Jurkat, Clone E6-1 (cell line): Measurements from ENCODE around the gene ACBD4.

Experiments used
- DNase-seq: peaks from one replicate; pipeline ENCODE4 v3.0.0-alpha.2; 2011; ENCODE audit warnings: low read depth, low spot score
- H3K4me3 ChIP-seq: 2 replicates; pipeline ENCODE4 v1.5.1; 2011; ENCODE audit warnings: mild to moderate bottlenecking, low read length, control low read depth, moderate library complexity

The ACBD4 gene

GRCh38 chr17:45103269-45103795 lies 32.2 kb upstream of the ACBD4 start:
- no peak overlapping the region for H3K4me3 ChIP-seq
- no peak for DNase-seq

- no peak for DNase-seq
Observed at GRCh38 chr17:45104029-45104428, 31.5 kb upstream of the ACBD4 start.

DNA sequence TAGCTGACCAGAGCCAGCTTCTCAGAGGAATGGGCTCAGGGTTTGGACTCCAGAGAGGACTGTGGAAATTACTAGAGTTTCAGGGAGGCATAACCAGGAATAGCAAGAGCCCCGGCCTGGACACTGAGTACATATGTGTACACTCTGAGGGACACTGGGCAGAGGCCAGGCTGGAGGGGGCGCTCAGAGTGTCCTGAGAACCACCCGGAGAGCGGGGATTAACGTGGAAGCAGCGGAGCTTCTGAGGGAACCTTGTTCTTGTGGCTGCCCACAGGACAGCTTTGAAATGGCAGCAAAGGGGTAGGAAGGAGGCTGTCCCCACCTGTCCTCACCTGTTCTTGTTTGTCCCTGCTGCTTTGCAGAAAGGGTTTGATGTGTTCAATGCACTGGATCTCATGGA lies 31.0 kb upstream of the ACBD4 start:
- no peak for DNase-seq

More at GRCh38 chr17:45104029-45104428, 31.5 kb upstream of the ACBD4 start:
- H3K4me3 ChIP-seq, result no peak overlapping the region

GRCh38 chr17:45104907-45105624 lies 30.4 kb upstream of the ACBD4 start:
- DNase-seq, result no peak
- no peak overlapping the region for H3K4me3 ChIP-seq

More for the DNA sequence above, 31.0 kb upstream of the ACBD4 start:
- no peak overlapping the region for H3K4me3 ChIP-seq

DNA sequence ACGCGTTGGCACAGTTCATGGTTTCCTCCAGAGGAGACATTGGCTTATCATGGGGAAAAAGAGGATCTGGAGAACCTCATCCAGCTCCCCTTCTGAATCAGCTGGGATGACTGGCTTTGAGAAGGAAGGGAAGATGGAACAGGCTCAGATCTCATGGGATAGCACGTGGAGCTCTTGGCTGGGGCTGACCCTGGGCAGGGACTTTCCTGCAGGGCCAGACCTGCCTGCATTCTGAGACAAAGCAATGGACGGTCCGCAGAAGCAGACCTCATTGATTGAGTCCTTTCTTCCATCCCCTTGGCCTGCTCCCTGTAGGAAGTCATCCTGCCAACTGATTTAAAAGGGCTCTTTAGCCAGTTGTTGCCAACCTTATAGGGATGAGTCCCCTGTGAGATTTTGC lies 29.4 kb upstream of the ACBD4 start:
- DNase-seq, result no peak

DNA sequence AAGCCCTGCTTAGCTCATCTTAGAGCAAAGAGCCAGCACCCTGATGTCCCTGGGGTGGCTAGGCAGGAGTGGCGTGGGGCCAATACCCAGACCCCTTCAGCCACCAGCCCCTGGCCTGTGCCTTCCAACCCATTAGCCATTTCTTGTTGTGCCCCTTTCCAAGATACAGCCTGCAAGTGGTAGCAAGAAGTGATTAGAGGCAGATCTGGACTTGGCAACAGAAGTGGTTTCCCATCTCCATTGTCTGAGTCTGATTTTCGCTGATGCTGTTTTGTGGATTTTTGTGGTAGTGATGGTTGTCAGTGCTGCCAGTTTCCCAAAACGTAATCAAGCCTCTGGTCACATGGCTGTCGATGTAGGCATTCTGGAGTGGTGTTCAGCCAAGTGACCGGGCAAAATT lies 28.9 kb upstream of the ACBD4 start:
- DNase-seq, result no peak
- no peak overlapping the region for H3K4me3 ChIP-seq

More for the DNA sequence above, 29.4 kb upstream of the ACBD4 start:
- H3K4me3 ChIP-seq, result no peak overlapping the region

- DNase-seq, result no peak
- no peak overlapping the region for H3K4me3 ChIP-seq
Observed at GRCh38 chr17:45107293-45108010, 28.0 kb upstream of the ACBD4 start.

- DNase-seq, result no peak
- no peak overlapping the region for H3K4me3 ChIP-seq
Observed at GRCh38 chr17:45108051-45108450, 27.4 kb upstream of the ACBD4 start.

DNA sequence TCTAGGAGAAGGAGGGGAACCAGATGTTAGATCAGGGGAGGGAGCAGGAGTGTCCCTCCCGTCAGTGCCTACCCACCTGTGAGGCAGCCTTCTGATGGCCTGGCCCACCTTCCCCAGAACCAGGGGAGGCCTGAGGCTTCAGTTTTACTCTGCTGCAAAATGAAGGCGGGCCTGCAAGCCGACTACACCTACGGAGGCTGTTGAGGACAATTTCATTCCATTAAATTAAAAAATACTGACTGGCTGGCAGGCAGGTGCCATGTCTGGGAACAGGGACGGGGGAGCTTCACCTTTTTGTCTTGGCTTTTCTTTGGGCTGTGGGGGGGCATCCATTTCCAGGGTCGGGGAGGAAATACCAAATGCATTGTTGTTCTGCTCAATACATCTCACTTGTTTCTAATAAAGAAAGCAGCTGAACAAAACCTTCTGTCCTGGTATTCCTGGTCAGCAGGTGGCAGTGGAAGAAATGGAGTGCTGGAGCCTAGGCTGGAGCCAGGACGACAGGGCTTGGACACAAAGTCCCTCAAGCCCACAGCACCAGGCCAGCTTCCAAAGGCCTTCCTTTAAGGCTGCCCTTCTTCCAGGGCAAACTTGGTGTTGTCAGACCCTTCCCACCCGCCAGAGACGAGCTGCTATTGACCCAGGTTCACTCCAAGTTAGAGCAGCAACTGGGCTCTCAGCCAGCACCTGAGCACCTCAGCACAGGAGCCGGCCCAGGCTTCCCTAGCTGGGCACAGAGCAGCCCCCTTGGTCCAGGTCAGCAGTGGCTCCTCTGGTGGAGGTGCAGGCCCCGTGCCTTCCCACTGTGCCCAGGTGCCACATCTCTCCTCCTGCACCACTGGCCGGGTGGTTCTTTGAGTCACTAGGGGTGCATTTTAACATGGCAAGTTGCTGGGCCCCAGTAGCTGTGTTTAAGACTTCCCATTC lies 26.6 kb upstream of the ACBD4 start:
- H3K4me3 ChIP-seq, result no peak overlapping the region
- no peak for DNase-seq

DNA sequence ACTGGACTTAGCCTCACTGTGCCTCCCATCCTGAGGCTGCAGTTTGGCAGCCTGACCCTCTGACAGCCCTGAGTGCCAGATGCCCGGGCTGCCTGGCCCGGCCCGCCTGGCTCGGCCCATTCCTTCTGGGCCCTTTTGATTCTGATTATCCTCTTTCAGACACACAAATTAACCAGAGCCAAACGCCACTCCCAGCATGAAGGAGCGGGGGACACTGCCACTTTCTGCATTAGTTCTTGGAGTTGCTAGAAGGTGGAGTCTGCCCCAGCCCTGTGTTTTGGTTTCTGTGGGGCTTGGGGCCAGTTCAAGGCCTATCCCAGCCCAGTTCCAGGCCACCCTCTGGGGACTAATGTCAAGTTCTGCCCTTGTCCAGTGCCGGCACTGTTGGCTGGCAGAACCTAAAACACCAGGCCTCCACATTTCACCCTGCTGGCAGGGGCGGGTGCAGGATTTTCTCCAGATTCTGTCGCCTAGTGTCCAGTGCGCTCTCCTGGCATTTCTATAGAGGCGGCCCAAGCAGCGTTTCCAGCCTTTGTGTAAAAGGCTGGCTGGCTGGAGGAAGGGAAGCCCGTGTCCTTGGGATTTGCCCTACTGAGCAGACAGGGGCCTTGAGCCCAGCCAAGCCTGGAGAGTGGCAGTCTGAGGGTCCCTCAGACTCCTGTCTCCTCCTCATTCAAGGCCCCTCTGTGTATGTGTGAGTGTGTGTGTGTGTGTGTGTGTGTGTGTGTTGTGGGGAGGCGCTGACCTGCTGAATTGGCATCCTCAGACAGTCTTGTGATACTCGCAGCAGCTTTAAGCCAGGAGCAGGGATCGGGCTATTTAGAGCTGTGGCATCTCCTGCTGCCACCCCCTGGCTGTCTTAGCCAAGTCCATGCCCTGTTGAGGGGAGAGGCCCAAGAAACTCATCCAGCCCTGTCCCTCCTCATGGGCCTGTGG lies 24.5 kb upstream of the ACBD4 start:
- no peak for DNase-seq
- H3K4me3 ChIP-seq, result no peak overlapping the region

- DNase-seq, result no peak
- no peak overlapping the region for H3K4me3 ChIP-seq
Observed at GRCh38 chr17:45111850-45112249, 23.6 kb upstream of the ACBD4 start.

- H3K4me3 ChIP-seq, result no peak overlapping the region
- no peak for DNase-seq
Observed at GRCh38 chr17:45112559-45113423, 22.7 kb upstream of the ACBD4 start.

DNA sequence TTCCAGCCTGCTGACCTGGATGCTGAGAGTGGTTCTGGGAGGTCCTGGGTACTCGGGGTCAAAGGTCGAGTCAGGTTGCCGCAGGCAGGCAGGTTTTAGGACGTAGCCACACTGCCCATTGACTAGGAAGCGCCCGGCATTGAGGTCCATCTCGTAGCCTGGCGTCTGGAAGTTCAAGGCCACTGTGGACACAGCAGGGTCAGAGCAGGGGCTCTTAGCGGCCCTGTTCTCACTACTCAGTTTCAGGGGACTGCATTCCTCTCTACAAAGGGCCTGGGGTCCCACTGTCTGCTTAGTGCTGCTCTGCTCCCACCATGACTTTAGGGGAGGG lies 22.1 kb upstream of the ACBD4 start:
- no peak for DNase-seq
- no peak overlapping the region for H3K4me3 ChIP-seq

- H3K4me3 ChIP-seq, result no peak overlapping the region
- DNase-seq, result no peak
Observed at GRCh38 chr17:45114117-45114932, 21.2 kb upstream of the ACBD4 start.

- no peak for DNase-seq
Observed at GRCh38 chr17:45115015-45115625, 20.4 kb upstream of the ACBD4 start.

GRCh38 chr17:45115871-45116270 lies 19.6 kb upstream of the ACBD4 start:
- H3K4me3 ChIP-seq, result no peak overlapping the region
- no peak for DNase-seq

More at GRCh38 chr17:45115015-45115625, 20.4 kb upstream of the ACBD4 start:
- no peak overlapping the region for H3K4me3 ChIP-seq
